Natural killer cell (primary cell): ENCODE results near the gene SEMA6B. TPM values are rescaled to one million over a fixed set of nuclear protein-coding genes. Genes with fewer than 3 reads are reported as not detected.

Experiments
- ATAC-seq, 3 donors: fragments of 150-1000 bp in 2 of 3; fragments of 200-7000 bp in 1 of 3; cut with Tn5 transposase; 1 replicate in 1 of 3; 2 replicates in 2 of 3; pipeline ENCODE4 v1.10.0; 2021; ENCODE audit warnings: mild to moderate bottlenecking in 2 of 3, moderate library complexity in 2 of 3
- DNase-seq, 2 donors: peaks; one replicate each; pipeline versions ENCODE4 v3.0.0 to v3.0.0-alpha.2; 2013 to 2021; ENCODE audit warnings: mixed read lengths in 1 of 2
- H3K27ac ChIP-seq: one replicate; pipeline ENCODE4 v1.5.1; 2013; ENCODE audit warnings: mild to moderate bottlenecking, low read length
- H3K27me3 ChIP-seq: one replicate; pipeline ENCODE4 v1.6.1; 2013; ENCODE audit warnings: low read length; ENCODE audit not compliant: control insufficient read depth, insufficient read depth
- H3K36me3 ChIP-seq: one replicate; pipeline ENCODE4 v1.6.1; 2013; ENCODE audit warnings: low read length; ENCODE audit not compliant: control insufficient read depth, insufficient read depth
- H3K4me1 ChIP-seq: one replicate; pipeline ENCODE4 v1.6.1; 2013; ENCODE audit warnings: low read length; ENCODE audit not compliant: control insufficient read depth, insufficient read depth
- H3K4me3 ChIP-seq: one replicate; pipeline ENCODE4 v1.5.1; 2013; ENCODE audit warnings: low read length
- H3K9me3 ChIP-seq: one replicate; pipeline ENCODE4 v1.6.1; 2013; ENCODE audit warnings: low read length; ENCODE audit not compliant: control insufficient read depth, insufficient read depth
- H3K27ac Mint-ChIP-seq, 2 donors: one replicate each; pipeline ENCODE4 v1.8.0; 2022; ENCODE audit warnings: mild to moderate bottlenecking in 2 of 2, mixed read lengths in 2 of 2, moderate library complexity in 1 of 2
- H3K27me3 Mint-ChIP-seq, 2 donors: one replicate each; pipeline ENCODE4 v1.8.0; 2022; ENCODE audit warnings: low read depth in 2 of 2, mixed read lengths in 2 of 2
- H3K36me3 Mint-ChIP-seq: one replicate; pipeline ENCODE4 v1.8.0; 2022; ENCODE audit warnings: mixed read lengths
- H3K4me1 Mint-ChIP-seq, 2 donors: one replicate each; pipeline ENCODE4 v1.8.0; 2022; ENCODE audit warnings: mixed read lengths in 2 of 2
- H3K4me3 Mint-ChIP-seq: one replicate; pipeline ENCODE4 v1.8.0; 2022; ENCODE audit warnings: mild to moderate bottlenecking, moderate library complexity, mixed read lengths
- H3K9me3 Mint-ChIP-seq, 2 donors: one replicate each; pipeline ENCODE4 v1.8.0; 2022; ENCODE audit warnings: mixed read lengths in 2 of 2
- CTCF ChIP-seq: fragments of 200-600 bp; IDR thresholded peaks from one replicate; pipeline ENCODE4 v1.8.0; 2022; ENCODE audit warnings: antibody characterized with exemption
- WGBS: methylation state at CpG from one replicate; pipeline ENCODE4 v1.1.7; 2013; ENCODE audit warnings: missing lambda C conversion rate; ENCODE audit not compliant: insufficient coverage; 5-methylcytosine and 5-hydroxymethylcytosine counted together
- intact Hi-C: fragments of 100-400 bp; cut with micrococcal nuclease; formaldehyde crosslinking; loops from one replicate; pipeline ENCODE4 v1.14.2; 2022
- total RNA-seq, 4 donors: library from RNA; stranded (reverse); fragments of 120-200 nt in 1 of 4; gene quantifications; one replicate each; pipeline versions ENCODE4 v1.2.3 to v1.2.4, GENCODE V29; 2013 to 2022

The SEMA6B gene
- total RNA-seq, 3 donors from 2014 or later (not counting 1 experiment from before 2014, with no cell fraction given), result 0.50 to 5.4 TPM; not detected in 1

DNA sequence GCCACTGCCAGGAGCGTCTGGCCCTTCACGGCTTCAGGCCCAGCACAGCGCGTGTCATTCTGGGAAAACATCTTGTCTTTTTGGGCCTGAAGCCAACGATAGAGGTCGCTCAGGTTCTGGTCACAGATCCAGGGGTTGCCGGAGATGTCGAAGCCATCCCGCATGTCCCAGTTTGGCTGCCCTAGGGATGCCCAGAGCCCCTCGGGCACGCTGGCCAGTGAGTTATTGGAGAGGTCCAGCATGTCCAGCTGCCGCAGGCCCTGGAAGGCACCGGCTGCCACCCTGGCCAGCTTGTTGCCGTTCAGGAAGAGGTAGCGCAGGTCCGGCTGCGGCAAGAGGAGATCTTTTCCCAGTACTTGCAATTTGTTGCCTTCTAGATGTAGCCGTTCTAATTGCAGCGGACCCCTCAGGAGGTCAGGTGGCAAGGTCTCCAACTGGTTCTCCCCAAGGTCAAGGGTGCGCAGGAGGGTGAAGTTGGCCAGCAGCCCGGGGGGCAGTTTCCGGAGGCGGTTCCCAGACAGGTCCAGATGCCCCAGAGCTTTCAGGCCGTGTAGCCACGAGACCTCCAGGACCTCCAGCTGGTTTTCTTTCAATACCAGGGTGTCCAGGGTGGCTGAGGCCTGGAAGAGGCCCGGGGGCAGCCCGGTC, 21.4 kb downstream of the SEMA6B start:
- peaks cover 0 to 2% of the 10 kb centered on the region in 2 donors for H3K9me3 Mint-ChIP-seq
- peaks cover 3% of the 10 kb centered on the region for H3K27me3 ChIP-seq
- intact Hi-C loops, result no loop called here

GRCh38 chr19:4536798-4537197, 22.7 kb downstream of the SEMA6B start:
- Mint-ChIP-seq H3K27me3 (peaks cover 0 to 8% of the 10 kb centered on the region in 2 donors), H3K36me3 (no peaks in the 10 kb centered on the region), H3K4me3 (no peak overlapping the region), H3K27ac (no peak overlapping the region), H3K4me1 (no peaks in the 10 kb centered on the region), H3K9me3 (peaks cover 0 to 2% of the 10 kb centered on the region in 2 donors)
- Histone ChIP-seq H3K4me3 (no peak overlapping the region), H3K27ac (no peak overlapping the region), H3K27me3 (peaks cover 3% of the 10 kb centered on the region), H3K36me3 (no peaks in the 10 kb centered on the region), H3K9me3 (peaks cover 5% of the 10 kb centered on the region), H3K4me1 (peaks cover 18% of the 10 kb centered on the region)
- intact Hi-C loops, result no loop called here
- no peak for ATAC-seq
- no peak for DNase-seq
- TF ChIP-seq CTCF, result no peak
- WGBS, result 74% methylated on average over 5 of the region's 5 CpGs

More for the DNA sequence above, 21.4 kb downstream of the SEMA6B start:
- 93% methylated on average over 27 of the region's 27 CpGs for WGBS
- Mint-ChIP-seq H3K27me3 (peaks cover 0 to 8% of the 10 kb centered on the region in 2 donors), H3K27ac (no peak overlapping the region), H3K4me1 (no peaks in the 10 kb centered on the region), H3K4me3 (no peak overlapping the region), H3K36me3 (no peaks in the 10 kb centered on the region)
- Histone ChIP-seq H3K4me1 (peaks cover 22% of the 10 kb centered on the region), H3K36me3 (no peaks in the 10 kb centered on the region), H3K4me3 (no peak overlapping the region), H3K9me3 (peaks cover 5% of the 10 kb centered on the region), H3K27ac (no peak overlapping the region)
- ATAC-seq, result no peak
- DNase-seq, result no peak
- no peak for TF ChIP-seq CTCF

GRCh38 chr19:4534836-4535658, 24.4 kb downstream of the SEMA6B start, which contains the start of gene PLIN5:
TSS of gene PLIN5 (minus strand) at chr19:4535224. CDS start at chr19:4534074, 1,150 bp downstream.
- 23% methylated on average over 49 of the region's 49 CpGs for WGBS
- Histone ChIP-seq H3K27me3 (peaks cover 3% of the 10 kb centered on the region), H3K9me3 (no peaks in the 10 kb centered on the region), H3K4me1 (peaks cover 16% of the 10 kb centered on the region), H3K36me3 (no peaks in the 10 kb centered on the region), H3K4me3 (no peak within 1 kb of the TSS), H3K27ac (no peak within 1 kb of the TSS)
- peak in 1 of 2 donors; percentile 53 for DNase-seq
- intact Hi-C loops, result no loop called here
- Mint-ChIP-seq H3K36me3 (no peaks in the 10 kb centered on the region), H3K27ac (no peak within 1 kb of the TSS), H3K4me1 (no peaks in the 10 kb centered on the region), H3K9me3 (no peaks in the 10 kb centered on the region), H3K4me3 (no peak within 1 kb of the TSS), H3K27me3 (peaks cover 0 to 11% of the 10 kb centered on the region in 2 donors)
- TF ChIP-seq CTCF, result no peak
- ATAC-seq, result peak in 2 of 3 donors; percentile 29 to 77
